IMR-90 (cell line): ENCODE data around the gene ROBO1.

Experiments
- CEBPB ChIP-seq: IDR thresholded peaks from 2 replicates; pipeline ENCODE4 v1.6.1; 2012; ENCODE audit warnings: low read depth, low read length, improper control_type of control experiment
- CHD1 ChIP-seq: IDR thresholded peaks from 2 replicates; pipeline ENCODE4 v1.6.1; 2012; ENCODE audit warnings: low read depth, low read length, improper control_type of control experiment
- FOS ChIP-seq: fragments of 150-350 bp; IDR thresholded peaks from 2 replicates; pipeline ENCODE4 v1.6.1; 2016; ENCODE audit warnings: low read depth, low read length
- MAFK ChIP-seq: IDR thresholded peaks from 2 replicates; pipeline ENCODE4 v1.6.1; 2012; ENCODE audit warnings: low read depth, low read length, improper control_type of control experiment
- MXI1 ChIP-seq: IDR thresholded peaks from 2 replicates; pipeline ENCODE4 v1.6.1; 2012; ENCODE audit warnings: low read depth, mild to moderate bottlenecking, low read length, moderate library complexity, borderline replicate concordance
- NFE2L2 ChIP-seq: fragments of 150-350 bp; IDR thresholded peaks from 2 replicates; pipeline ENCODE4 v1.6.1; 2016; ENCODE audit warnings: low read depth, mild to moderate bottlenecking, low read length
- POLR2A ChIP-seq: IDR thresholded peaks from 2 replicates; pipeline ENCODE4 v1.6.1; 2012; ENCODE audit warnings: mild to moderate bottlenecking, low read depth, low read length
- RAD21 ChIP-seq: IDR thresholded peaks from 2 replicates; pipeline ENCODE4 v1.6.1; 2012; ENCODE audit warnings: low read length, improper control_type of control experiment
- RCOR1 ChIP-seq: IDR thresholded peaks from 2 replicates; pipeline ENCODE4 v1.6.1; 2012; ENCODE audit warnings: mild to moderate bottlenecking, low read length, improper control_type of control experiment; ENCODE audit not compliant: insufficient replicate concordance
- SMC3 ChIP-seq: fragments of 150-350 bp; IDR thresholded peaks from 2 replicates; pipeline ENCODE4 v1.6.1; 2016; ENCODE audit warnings: low read depth, mild to moderate bottlenecking, antibody characterized with exemption, low read length, moderate library complexity
- TF ChIP-seq, protein P1 (sequence below): conservative IDR thresholded peaks from 2 replicates; pipeline ENCODE4 v1.5.1; 2012; ENCODE audit warnings: mild to moderate bottlenecking, low read depth, low read length, improper control_type of control experiment
- TF ChIP-seq, protein P2 (sequence below): fragments of 150-350 bp; IDR thresholded peaks from 2 replicates; pipeline ENCODE4 v1.6.1; 2017; ENCODE audit warnings: mild to moderate bottlenecking, antibody characterized with exemption, low read length, low read depth
- TF ChIP-seq, protein P3 (sequence below): fragments of 150-350 bp; IDR thresholded peaks from 2 replicates; pipeline ENCODE4 v1.6.1; 2016; ENCODE audit warnings: low read depth, mild to moderate bottlenecking, low read length, moderate library complexity, borderline replicate concordance

DNA sequence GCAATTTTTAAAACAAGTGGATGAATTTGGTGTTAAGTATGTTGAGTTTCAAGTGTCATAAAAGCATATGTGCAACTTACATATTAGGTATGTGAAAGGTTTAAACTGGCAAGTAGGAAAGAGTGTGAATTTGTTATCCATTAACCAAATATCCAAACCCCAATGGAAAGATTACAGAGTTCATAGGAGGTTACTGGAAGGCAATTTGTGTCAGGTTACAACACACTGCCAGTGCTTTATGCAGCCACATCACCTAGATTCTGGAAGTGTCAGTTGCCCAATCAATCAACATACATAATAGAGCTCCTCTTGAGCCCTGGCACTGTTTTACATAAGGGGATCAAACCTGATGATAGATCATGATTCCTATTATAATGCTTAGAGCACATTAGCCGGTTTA is 261.0 kb downstream of the ROBO1 start:
- TF ChIP-seq FOS (no peak), RAD21 (no peak), POLR2A (no peak), MXI1 (no peak), RCOR1 (no peak), NFE2L2 (no peak), SMC3 (no peak), CHD1 (no peak), MAFK (no peak), CEBPB (no peak)
- TF ChIP-seq, protein P1, sequence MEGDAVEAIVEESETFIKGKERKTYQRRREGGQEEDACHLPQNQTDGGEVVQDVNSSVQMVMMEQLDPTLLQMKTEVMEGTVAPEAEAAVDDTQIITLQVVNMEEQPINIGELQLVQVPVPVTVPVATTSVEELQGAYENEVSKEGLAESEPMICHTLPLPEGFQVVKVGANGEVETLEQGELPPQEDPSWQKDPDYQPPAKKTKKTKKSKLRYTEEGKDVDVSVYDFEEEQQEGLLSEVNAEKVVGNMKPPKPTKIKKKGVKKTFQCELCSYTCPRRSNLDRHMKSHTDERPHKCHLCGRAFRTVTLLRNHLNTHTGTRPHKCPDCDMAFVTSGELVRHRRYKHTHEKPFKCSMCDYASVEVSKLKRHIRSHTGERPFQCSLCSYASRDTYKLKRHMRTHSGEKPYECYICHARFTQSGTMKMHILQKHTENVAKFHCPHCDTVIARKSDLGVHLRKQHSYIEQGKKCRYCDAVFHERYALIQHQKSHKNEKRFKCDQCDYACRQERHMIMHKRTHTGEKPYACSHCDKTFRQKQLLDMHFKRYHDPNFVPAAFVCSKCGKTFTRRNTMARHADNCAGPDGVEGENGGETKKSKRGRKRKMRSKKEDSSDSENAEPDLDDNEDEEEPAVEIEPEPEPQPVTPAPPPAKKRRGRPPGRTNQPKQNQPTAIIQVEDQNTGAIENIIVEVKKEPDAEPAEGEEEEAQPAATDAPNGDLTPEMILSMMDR: no peak
- TF ChIP-seq, protein P2, sequence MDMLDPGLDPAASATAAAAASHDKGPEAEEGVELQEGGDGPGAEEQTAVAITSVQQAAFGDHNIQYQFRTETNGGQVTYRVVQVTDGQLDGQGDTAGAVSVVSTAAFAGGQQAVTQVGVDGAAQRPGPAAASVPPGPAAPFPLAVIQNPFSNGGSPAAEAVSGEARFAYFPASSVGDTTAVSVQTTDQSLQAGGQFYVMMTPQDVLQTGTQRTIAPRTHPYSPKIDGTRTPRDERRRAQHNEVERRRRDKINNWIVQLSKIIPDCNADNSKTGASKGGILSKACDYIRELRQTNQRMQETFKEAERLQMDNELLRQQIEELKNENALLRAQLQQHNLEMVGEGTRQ: no peak
- TF ChIP-seq, protein P3, sequence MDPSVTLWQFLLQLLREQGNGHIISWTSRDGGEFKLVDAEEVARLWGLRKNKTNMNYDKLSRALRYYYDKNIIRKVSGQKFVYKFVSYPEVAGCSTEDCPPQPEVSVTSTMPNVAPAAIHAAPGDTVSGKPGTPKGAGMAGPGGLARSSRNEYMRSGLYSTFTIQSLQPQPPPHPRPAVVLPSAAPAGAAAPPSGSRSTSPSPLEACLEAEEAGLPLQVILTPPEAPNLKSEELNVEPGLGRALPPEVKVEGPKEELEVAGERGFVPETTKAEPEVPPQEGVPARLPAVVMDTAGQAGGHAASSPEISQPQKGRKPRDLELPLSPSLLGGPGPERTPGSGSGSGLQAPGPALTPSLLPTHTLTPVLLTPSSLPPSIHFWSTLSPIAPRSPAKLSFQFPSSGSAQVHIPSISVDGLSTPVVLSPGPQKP: no peak
